GM12878 (cell line): Measurements from ENCODE around the gene AP2S1.

Experiments used
- ATF3 ChIP-seq: IDR thresholded peaks from 2 replicates; pipeline ENCODE4 v1.6.1; 2011; ENCODE audit warnings: low read depth, mild to moderate bottlenecking, low read length, moderate library complexity, borderline replicate concordance; ENCODE audit errors: extremely low read depth
- CTCF ChIP-seq, 3 experiments: IDR thresholded peaks in 2 of 3; conservative IDR thresholded peaks in 1 of 3; 2 replicates each; pipeline ENCODE4 v1.5.1; 2011; ENCODE audit warnings: low read depth in 3 of 3, low read length in 3 of 3, mild to moderate bottlenecking in 3 of 3, control low read depth in 2 of 3, moderate library complexity in 2 of 3, inconsistent platforms in 1 of 3, mixed read lengths in 1 of 3; ENCODE audit not compliant: control insufficient read depth in 2 of 3, insufficient read depth in 1 of 3; ENCODE audit errors: extremely low read depth in 1 of 3
- IRF5 ChIP-seq: fragments of 450-650 bp; IDR thresholded peaks from 2 replicates; pipeline ENCODE4 v1.6.1; 2017; ENCODE audit warnings: borderline replicate concordance
- JUND ChIP-seq: IDR thresholded peaks from 2 replicates; pipeline ENCODE4 v1.6.1; 2012; ENCODE audit warnings: low read depth, mild to moderate bottlenecking, low read length, improper control_type of control experiment, moderate library complexity
- MTA2 ChIP-seq: fragments of 450-650 bp; IDR thresholded peaks from 2 replicates; pipeline ENCODE4 v1.6.1; 2016; ENCODE audit warnings: low read depth, mild to moderate bottlenecking, moderate library complexity
- POLR2A ChIP-seq: IDR thresholded peaks from 2 replicates; pipeline ENCODE4 v1.6.1; 2011; ENCODE audit warnings: low read depth, mild to moderate bottlenecking, low read length
- POLR2AphosphoS2 ChIP-seq: IDR thresholded peaks from 2 replicates; pipeline ENCODE4 v1.6.1; 2011; ENCODE audit warnings: low read depth, mild to moderate bottlenecking, low read length, improper control_type of control experiment, moderate library complexity
- ZNF274 ChIP-seq: IDR thresholded peaks from one replicate; pipeline ENCODE4 v1.8.0; 2011; ENCODE audit not compliant: insufficient read length, insufficient read depth

GRCh38 chr19:46809534-46810272 is 40.9 kb downstream of the AP2S1 start:
- no peak for TF ChIP-seq JUND
- no peak for TF ChIP-seq MTA2
- no peak for TF ChIP-seq POLR2A
- TF ChIP-seq IRF5: no peak
- TF ChIP-seq ATF3: no peak
- no peak for TF ChIP-seq CTCF (IDR thresholded peaks at IDR 0.05 in 2 of 3, conservative IDR thresholded peaks at IDR 0.05 in 1 of 3; ENCODE audit: control insufficient read depth in 2 of 3, extremely low read depth in 1 of 3, insufficient read depth in 1 of 3, low read depth in 3 of 3, low read length in 3 of 3)
- no peak for TF ChIP-seq POLR2AphosphoS2
- no peak for TF ChIP-seq ZNF274
